DMS 273 (cell line): ENCODE data around the gene ZNF226.
"Not testable (repeated sequence)": the region's sequence is repeated elsewhere in the genome, so short reads cannot be mapped to it uniquely, and the experiment has no call there.

Experiments used
- DNase-seq: peaks from one replicate; lab custom pipeline; 2025; ENCODE audit not compliant: unreplicated experiment; lab: John Stamatoyannopoulos, UW

Gene ZNF226

DNA sequence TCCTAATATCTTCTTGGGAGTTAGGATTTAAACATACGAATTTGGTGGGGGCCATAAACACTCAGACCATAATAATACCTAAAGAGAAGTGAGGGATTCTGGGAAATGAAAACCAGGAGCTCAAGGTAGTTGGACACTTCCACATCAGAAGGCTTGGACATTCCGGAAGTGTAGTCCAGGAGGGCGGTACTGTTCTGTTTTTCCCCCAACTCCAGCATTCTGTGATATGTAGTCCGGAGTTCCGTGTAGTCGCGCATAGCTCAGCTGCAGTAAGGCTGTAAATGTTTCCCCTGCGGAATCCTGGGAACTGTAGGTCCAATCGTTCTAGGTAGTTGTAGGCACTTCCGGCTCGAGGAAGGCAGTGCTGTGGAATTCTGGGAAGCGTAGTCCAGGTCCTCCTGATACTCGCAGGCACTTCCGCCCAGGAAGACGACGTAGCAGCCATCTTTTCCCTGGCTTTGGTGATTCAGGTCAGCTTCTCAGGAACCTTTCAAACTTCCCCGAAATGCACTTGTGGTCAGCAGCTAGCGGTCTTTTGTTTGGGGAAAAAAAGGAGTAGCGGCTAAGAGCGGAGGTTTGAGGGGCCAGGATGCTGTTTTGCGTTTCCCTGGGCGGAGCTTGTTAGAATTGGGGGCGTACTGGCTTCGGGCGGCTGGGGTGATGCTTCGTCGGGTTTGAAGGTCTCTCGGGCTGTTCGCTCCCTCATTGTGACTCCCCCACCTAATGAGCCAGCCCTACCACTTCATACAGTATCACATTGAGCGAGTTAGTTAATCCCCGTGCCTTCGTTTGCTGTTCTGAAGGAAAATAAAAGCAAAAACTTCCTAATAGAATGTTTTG is at the start of gene ZNF226:
Gene ZNF226 (plus strand): TSS at position 428 of the 840 bp plus-strand sequence. CDS start 4,981 bp downstream, outside the sequence.
- peak; percentile 97 for DNase-seq

DNA sequence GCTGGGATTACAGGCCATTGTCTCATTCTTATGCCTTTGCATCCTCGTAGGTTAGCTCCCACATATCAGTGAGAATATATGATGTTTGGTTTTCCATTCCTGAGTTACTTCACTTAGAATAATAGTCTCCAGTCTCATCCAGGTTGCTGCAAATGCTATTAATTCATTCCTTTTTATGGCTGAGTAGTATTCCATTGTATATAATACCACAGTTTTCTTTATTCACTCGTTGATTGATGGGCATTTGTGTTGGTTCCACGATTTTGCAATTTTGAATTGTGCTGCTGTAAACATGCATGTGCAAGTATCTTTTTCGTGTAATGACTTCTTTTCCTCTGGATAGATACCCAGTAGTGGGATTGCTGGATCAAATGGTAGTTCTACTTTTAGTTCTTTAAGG is 43.7 kb upstream of the ZNF226 start:
- not testable (repeated sequence) for DNase-seq

DNA sequence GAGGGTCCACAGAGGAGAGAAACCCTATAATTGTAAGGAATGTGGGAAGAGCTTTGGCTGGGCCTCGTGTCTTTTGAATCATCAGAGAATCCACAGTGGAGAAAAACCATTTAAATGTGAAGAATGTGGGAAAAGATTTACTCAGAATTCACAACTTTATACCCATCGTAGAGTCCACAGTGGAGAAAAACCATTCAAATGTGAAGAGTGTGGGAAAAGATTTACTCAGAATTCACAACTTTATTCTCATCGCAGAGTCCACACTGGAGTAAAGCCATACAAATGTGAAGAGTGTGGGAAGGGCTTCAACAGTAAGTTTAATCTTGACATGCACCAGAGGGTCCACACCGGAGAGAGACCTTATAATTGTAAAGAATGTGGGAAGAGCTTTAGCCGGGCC is 32.9 kb upstream of the ZNF226 start:
- DNase-seq: no peak

DNA sequence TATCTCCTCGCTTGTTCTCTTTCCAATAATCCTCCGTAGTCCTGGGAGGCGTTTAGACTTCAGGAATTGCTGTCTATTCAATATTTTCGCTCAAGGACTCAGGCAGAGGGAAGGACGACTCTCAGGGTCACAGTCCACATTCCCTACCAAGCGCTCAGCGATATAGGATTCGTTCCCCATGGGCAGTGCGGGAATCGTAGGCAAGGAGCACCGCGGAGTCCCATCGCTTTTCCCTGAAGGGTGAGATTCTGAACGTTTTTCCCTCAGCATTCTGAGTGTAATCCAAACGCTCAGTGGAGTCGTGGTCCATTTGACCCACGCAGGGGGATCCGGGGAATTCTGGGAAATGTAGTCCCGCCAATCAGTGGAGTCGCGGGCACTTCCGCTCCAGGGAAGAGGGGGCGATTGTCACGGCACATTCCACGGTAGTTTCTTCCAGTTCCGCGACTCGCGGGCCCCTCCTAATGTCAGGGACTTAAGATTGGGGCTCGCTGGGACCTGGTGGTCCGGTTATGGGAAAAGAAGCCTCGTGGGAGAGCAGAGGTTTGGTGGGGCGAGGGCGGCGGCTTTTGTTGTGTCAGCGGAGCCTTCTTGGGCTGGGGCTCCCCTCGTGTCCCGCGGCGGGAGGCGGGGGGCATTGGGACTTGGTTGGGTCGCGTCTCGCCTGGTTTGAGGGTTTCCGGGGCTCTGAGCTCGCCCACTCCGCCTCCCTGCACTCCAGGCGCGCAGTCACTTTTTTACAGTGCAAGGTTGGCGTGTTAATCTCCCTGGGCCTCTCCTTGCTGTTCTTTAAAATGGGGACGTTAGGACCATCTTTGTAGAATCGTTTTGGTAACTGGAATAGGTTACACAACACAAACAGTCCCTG is 23.5 kb upstream of the ZNF226 start, which contains the start of gene ZNF234:
Gene ZNF234 (plus strand): TSS at position 364 of the 868 bp plus-strand sequence. CDS start 3,079 bp downstream, outside the sequence.
- DNase-seq: peak; percentile 90

DNA sequence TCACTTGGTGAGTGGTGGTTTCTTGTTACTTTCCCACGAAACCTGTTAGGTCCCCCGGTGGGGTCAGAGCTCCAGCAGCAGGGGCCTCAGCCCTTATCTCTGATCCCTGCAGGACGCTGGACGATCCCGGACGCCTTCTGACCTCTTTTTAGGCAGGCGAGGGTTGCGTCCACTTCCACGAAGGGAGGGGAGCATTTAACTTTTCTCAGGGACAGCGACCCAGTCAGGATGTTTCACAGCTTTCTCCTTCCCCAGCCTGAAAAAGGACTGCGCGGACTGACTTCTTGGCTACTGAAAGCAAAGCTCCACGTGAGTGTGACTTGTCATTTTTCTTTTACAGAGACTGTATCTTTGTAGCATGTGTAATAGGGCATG is 22.9 kb upstream of the ZNF226 start:
- peak; percentile 35 for DNase-seq

DNA sequence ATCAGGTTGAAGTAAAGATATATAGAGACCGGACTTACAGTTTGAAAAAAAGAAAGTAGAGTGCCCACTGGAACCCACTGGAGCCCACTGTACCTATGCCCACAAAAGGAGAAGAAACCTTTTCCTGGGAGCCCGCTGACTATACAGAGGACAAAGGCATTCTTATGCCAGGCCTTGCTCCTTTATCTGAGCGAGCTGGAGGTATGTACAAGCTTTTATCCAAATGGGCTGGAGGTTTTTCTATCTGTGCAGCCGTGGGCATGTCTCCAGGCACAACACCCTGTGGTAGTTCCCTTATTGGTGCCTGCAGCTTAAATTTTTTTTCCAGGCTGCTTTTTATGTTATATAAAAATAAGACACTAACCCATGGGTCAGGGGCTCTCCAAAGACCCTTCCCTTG is 15.1 kb upstream of the ZNF226 start:
- no peak for DNase-seq

DNA sequence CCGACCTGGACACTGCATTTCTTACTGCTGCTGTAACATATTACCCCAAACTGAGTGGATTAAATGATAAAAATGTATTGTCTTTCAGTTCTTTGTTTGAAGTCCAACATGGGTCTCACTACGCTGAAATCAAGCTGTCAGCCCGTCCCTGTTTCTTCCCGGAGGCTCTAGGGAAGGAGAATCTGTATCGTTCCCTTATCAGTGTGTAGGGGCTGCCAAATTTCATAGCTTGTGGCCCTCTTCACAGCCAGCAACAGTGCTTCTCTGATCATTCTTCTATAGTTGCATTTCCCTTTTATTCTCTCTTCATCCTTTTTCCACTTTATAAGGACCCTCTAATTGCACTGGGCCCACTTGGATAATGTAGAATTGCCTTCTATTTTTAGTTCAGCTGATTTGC is 13.4 kb upstream of the ZNF226 start:
- DNase-seq: no peak

DNA sequence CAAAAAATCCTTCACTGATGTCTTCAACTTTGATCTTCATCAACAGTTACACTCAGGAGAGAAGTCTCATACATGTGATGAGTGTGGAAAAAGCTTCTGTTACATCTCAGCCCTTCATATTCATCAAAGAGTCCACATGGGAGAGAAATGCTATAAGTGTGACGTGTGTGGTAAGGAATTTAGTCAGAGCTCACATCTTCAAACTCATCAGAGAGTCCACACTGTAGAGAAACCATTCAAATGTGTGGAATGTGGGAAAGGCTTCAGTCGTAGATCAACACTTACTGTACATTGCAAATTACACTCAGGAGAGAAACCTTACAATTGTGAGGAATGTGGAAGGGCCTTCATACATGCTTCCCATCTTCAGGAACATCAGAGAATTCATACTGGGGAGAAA is 8.4 kb upstream of the ZNF226 start:
- DNase-seq: no peak

DNA sequence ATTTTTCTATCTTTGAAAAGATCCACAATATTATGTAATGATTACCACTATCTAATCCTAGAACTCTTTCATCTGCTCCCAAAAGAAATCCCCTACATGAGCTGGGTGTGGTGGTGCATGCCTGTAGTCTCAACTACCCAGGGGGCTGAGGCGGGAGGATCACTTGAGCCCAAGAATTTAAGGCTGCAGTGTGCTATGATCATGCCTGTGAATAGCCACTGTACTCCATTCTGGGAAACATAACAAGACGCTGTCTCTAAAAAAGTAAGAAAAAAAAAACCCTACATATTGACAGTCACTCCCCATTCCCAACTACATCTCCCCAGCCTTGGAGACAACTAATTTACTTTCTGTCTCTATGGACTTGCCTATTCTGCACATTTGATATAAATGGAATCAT is 1.1 kb upstream of the ZNF226 start:
- DNase-seq: no peak

DNA sequence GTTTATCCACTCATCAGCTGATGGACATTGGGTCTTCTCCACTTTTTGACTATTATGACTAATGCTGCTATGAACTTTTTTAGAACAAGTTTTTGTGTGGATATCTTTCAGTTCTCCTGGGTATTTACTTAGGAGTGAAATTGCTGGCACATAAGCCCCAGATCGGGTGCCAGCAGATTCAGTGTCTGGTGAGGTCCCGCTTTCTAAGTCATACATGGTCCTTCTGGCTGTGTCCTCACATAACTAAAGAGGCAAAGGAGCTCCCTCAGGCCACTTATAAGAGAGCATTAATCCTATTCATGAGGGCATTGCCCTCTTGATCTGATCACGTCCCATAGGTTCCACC is 600 bp upstream of the ZNF226 start:
- DNase-seq: no peak

DNA sequence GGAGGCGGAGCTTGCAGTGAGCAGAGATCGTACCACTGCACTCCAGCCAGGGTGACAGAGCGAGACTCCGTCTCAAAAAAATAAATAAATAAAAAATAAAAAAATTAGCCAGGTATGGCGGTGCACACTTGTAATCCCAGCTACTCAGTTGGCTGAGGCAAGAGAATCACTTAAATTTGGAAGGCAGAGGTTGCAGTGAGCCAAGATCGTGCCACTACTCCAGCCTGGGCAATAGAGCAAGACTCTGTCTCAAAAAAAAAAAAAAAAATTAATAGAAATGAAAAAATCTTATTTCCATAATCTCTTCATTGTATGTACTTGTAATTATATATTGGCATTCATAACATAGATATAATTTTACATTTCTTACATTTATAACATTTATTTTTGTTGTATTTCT is 5.8 kb downstream of the ZNF226 start:
- DNase-seq: not testable (repeated sequence)

DNA sequence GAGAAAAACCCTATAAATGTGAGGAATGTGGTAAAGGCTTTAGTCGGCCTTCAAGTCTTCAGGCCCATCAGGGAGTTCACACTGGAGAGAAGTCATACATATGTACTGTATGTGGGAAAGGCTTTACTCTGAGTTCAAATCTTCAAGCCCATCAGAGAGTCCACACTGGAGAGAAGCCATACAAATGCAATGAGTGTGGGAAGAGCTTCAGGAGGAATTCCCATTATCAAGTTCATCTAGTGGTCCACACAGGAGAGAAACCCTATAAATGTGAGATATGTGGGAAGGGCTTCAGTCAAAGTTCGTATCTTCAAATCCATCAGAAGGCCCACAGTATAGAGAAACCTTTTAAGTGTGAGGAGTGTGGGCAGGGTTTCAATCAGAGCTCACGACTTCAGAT is 11.7 kb downstream of the ZNF226 start:
- peak; percentile 12 for DNase-seq

DNA sequence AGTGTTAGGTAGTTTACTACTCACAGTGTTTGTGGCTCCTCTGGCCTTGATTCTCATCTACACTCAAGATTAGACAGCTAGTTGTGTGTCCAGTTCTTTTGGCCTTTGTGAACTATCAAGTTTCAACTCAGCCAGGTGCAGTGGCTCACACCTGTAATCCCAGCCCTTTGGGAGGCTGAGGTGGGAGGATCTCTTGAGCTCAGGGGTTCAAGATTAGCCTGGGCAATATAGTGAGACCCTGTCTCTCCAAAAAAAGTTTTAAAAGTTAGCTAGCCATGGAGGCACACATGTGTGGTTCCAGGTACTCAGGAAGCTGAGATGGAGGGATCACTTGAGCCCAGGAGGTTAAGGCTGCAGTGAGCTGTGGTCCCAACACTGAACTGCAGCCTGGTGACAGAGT is 16.1 kb downstream of the ZNF226 start:
- DNase-seq: no peak

DNA sequence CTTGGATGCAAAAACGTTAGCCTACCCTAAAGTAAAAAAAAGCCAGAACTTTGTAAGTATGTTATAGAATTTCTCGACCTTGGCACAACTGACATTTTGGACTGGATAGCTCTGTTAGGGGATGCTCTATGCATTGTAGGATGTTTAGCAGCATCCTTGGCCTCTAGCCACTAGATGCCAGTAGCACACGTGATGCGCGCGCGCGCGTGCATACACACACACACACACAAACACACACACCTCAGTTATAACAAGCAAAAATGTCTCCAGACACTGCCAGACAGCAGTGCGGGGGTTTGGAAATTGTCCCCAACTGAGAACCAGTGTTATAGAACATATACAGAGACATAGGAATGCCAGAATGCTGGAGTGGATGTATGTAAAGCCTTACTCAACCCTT is 17.2 kb downstream of the ZNF226 start:
- DNase-seq: no peak

DNA sequence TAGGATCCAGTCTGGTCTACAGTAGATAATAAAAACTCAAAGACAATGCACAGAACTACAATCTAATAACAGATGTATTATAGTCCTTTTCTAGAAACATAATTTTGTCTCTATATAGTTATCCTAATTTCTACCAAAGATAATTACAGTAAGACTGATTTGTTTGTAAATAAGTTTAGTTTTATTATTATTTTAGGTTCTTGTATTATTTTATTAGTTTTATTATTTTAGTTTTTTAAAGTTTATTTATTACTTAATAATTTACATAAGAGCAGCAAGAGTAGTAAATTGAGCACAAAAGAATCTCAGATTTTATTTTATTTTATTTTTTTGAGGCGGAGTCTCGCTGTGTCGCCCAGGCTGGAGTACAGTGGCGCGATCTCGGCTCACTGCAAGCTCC is 25.1 kb downstream of the ZNF226 start:
- no peak for DNase-seq

DNA sequence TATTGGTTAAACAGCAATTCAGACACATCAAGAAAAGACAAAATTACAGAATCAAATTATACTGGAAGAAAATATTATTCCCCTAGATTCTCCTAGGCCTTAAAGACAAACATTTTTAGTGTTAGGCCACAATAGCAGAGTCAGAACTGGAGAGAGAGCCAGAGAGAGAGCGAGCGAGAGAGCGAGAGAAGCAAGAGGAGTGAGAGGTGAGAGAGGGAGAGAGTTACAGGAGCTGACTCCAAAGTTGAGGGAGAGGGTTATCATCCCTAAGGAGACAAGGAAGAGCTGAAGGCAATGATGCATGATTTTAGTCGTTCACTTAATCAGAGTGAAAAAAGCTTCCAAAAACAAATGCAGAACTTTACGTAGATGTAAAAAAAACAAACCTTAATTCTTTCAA is 27.2 kb downstream of the ZNF226 start:
- no peak for DNase-seq

DNA sequence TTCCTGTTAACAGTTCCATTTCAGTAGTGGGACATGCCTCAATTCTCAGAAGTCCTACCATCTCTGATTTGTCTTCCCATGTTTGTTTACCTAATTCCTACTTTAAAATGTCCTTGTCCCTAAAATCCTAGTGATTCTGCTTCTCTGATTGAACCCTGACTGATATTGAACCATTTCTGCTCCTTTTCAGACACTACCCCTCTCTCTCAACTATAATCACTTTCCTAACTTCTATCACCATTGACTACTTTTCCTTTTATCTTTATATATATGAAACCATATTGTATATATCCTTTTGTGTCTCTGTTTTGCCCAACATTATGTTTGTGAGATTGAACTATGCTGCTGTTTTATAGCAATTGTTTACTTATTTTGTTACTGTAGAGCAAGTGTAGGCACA is 31.9 kb downstream of the ZNF226 start:
- no peak for DNase-seq

DNA sequence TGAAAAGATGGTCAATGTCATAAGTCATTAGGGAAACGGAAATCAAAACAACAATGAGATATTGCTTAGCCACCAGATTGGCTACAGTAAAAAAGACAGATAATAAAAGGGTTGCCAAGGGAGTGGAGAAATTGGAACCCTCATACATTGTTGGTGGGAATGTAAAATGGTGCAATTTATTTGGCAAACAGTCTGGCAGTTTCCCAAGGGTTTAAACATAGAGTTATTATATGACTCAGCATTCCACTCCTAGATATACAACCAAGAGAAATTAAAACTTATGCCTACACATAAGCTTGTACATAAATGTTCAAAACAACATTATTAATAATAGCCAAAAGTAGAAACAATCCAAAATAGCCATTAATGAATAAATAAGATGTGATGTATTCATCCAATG is 37.6 kb downstream of the ZNF226 start:
- no peak for DNase-seq

DNA sequence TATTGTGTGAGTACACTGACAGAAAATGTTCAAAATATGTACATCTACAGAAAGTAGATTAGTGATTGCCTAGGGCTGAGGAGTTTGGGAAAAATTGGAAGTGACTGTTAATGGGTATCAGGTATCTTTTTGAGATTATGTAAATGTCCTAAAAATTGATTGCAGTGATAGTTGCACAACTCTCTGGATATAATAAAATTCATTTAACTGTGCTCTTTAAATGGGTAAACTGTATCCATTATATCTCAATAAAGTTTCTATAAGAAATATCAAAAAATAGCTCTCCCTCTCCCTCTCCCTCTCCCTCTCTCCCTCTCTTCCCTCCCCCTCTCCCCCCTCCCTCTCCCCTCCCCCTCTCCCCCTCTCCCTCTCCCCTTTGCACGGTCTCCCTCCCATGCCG is 38.1 kb downstream of the ZNF226 start:
- DNase-seq: no peak

DNA sequence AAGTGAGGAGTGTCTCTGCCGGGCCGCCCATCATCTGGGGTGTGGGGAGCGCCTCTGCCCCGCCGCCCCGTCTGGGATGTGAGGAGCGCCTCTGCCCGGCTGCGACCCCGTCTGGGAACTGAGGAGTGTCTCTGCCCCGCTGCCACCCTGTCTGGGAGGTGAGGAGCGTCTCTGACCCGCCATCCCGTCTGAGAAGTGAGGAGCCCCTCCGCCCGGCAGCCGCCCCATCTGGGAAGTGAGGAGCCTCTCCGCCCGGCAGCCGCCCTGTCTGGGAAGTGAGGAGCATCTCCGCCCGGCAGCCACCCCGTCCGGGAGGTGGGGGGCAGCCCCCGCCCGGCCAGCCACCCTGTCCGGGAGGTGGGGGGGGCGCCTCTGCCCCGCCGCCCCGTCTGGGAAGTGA is 39.0 kb downstream of the ZNF226 start:
- DNase-seq: not testable (repeated sequence)

DNA sequence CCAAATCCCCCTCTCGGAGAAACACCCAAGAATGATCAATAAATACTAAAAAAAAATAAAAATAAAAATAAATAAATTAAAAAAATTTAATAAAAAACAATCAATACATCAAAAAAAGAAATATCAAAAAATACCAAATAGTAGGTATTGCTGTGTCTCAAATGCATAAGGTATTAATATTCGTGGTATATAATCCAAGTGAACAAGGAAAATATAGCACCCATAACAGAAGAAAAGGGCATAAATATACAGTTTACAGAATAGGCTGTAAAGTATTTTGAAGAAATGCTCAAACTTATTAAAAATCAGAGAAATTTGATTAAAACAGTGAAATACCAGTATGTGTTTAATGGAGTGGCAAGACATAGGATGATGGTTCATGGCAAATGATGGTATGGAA is 39.9 kb downstream of the ZNF226 start:
- no peak for DNase-seq

DNA sequence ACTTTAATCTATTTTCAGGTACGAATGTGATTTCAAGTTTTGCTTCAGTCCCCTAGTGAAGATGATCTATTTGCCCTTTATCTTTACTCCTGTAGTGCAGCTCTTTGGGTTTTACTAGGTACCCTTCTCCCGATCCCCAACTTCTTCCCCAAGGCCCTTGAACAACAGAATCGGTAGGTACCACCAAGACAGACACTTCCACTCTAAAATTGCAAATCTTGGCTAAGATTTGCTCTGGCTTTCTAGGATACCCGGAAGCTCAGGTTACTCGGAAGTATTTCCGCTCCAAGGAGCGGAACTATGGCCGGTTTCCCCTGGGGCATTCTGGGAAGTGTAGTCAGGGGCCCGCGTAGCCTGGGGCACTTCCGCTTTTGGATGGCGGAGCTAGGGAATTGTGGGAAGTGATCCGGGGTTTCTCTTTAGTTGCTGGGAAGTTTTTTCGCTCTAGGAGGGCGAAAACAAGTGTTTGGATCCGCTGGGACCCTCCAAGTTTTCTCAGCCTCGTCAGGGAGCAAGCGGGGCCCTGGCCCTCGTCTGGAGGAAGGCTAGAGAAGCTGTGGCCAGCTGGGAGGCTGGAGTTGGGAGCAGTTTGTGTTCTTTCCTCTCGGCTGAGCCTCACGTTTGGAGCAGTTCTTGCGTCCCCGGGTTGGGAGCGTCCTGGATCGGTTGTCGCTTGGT is 42.4 kb downstream of the ZNF226 start:
- DNase-seq: peak; percentile 98
